B cell (primary cell): ENCODE measurements around the gene GLRX.

Source experiments
- CTCF ChIP-seq: fragments of 200-600 bp; IDR thresholded peaks from one replicate; pipeline ENCODE4 v1.8.0; 2022; ENCODE audit warnings: antibody characterized with exemption, mild to moderate bottlenecking
- EZH2 ChIP-seq: IDR thresholded peaks from 2 replicates; pipeline ENCODE4 v1.6.1; 2012; ENCODE audit warnings: borderline replicate concordance, low read depth, mild to moderate bottlenecking, moderate library complexity, low read length; ENCODE audit not compliant: insufficient read depth, poor library complexity, severe bottlenecking

GRCh38 chr5:95801532-95801931, 21.0 kb downstream of the GLRX start:
- TF ChIP-seq CTCF (no peak), EZH2 (no peak)
